GM23338 (cell line): ENCODE results near the gene MCTP1. TPM values are rescaled to one million over a fixed set of nuclear protein-coding genes. Genes with fewer than 3 reads are reported as not detected.

Experiments used
- ATAC-seq: fragments of 200-7000 bp; cut with Tn5 transposase; 3 replicates; pipeline ENCODE4 v1.9.1; 2020
- DNase-seq: peaks from one replicate; pipeline ENCODE4 v3.0.0-alpha.2; 2015; ENCODE audit warnings: low spot score
- H2AFZ ChIP-seq: fragments of 200-600 bp; sonication (generic); 2 replicates; pipeline ENCODE4 v1.8.0; 2016; ENCODE audit warnings: antibody characterized with exemption, mild to moderate bottlenecking, moderate library complexity
- H3F3A ChIP-seq: fragments of 200-600 bp; sonication (generic); replicated peaks from 2 replicates; pipeline ENCODE4 v1.8.0; 2017; ENCODE audit warnings: antibody characterized with exemption, mixed run types, low read depth
- H3K27ac ChIP-seq: fragments of 200-600 bp; sonication (generic); 2 replicates; pipeline ENCODE4 v1.6.1; 2016; ENCODE audit warnings: low read depth
- H3K27me3 ChIP-seq: fragments of 200-600 bp; sonication (generic); 2 replicates; pipeline ENCODE4 v1.8.0; 2016; ENCODE audit warnings: mild to moderate bottlenecking, mixed run types, moderate library complexity; ENCODE audit not compliant: insufficient read depth
- H3K36me3 ChIP-seq: fragments of 200-600 bp; sonication (generic); 2 replicates; pipeline ENCODE4 v1.8.0; 2016; ENCODE audit warnings: mild to moderate bottlenecking; ENCODE audit not compliant: insufficient read depth
- H3K4me1 ChIP-seq: fragments of 200-600 bp; sonication (generic); 2 replicates; pipeline ENCODE4 v1.8.0; 2016; ENCODE audit warnings: mild to moderate bottlenecking, moderate library complexity; ENCODE audit not compliant: insufficient read depth
- H3K4me2 ChIP-seq: fragments of 200-600 bp; sonication (generic); 2 replicates; pipeline ENCODE4 v1.7.1; 2017; ENCODE audit warnings: mixed run types
- H3K4me3 ChIP-seq: fragments of 200-600 bp; sonication (generic); 2 replicates; pipeline ENCODE4 v1.6.1; 2016; ENCODE audit warnings: mixed run types
- H3K79me2 ChIP-seq: fragments of 200-600 bp; sonication (generic); replicated peaks from 2 replicates; pipeline ENCODE4 v1.8.0; 2017; ENCODE audit warnings: mild to moderate bottlenecking; ENCODE audit not compliant: insufficient read depth
- H3K9me2 ChIP-seq: fragments of 200-600 bp; sonication (generic); 2 replicates; pipeline ENCODE4 v1.8.0; 2017; ENCODE audit not compliant: insufficient read depth
- H4K20me1 ChIP-seq: fragments of 200-600 bp; sonication (generic); replicated peaks from 2 replicates; pipeline ENCODE4 v1.8.0; 2017; ENCODE audit warnings: mild to moderate bottlenecking; ENCODE audit not compliant: insufficient read depth
- H3K27ac Mint-ChIP-seq: 2 replicates; pipeline ENCODE4 v1.8.0; 2020; ENCODE audit warnings: inconsistent platforms, mild to moderate bottlenecking, moderate library complexity, mixed read lengths
- H3K27me3 Mint-ChIP-seq: 3 replicates; pipeline ENCODE4 v1.8.0; 2022; ENCODE audit warnings: low read depth, mild to moderate bottlenecking, moderate library complexity, mixed read lengths, inconsistent platforms; ENCODE audit not compliant: insufficient read depth, poor library complexity
- H3K36me3 Mint-ChIP-seq: 3 replicates; pipeline ENCODE4 v1.8.0; 2021; ENCODE audit warnings: low read depth, mild to moderate bottlenecking, inconsistent platforms, moderate library complexity, mixed read lengths
- H3K4me1 Mint-ChIP-seq: 3 replicates; pipeline ENCODE4 v1.8.0; 2020; ENCODE audit warnings: mild to moderate bottlenecking, inconsistent platforms, mixed read lengths
- H3K4me3 Mint-ChIP-seq: 3 replicates; pipeline ENCODE4 v1.8.0; 2021; ENCODE audit warnings: moderate library complexity, mild to moderate bottlenecking, inconsistent platforms, mixed read lengths
- H3K9me3 Mint-ChIP-seq: 3 replicates; pipeline ENCODE4 v1.8.0; 2020; ENCODE audit warnings: moderate library complexity, mild to moderate bottlenecking, inconsistent platforms, mixed read lengths
- CTCF ChIP-seq, 2 experiments: fragments of 200-600 bp in 1 of 2; sonication (generic) in 1 of 2; conservative IDR thresholded peaks; 2 replicates each; pipeline versions ENCODE4 v1.5.1 to v1.6.1; 2016 to 2017; ENCODE audit warnings: antibody characterized with exemption in 2 of 2, low read depth in 2 of 2, mild to moderate bottlenecking in 2 of 2, moderate library complexity in 1 of 2
- ETS1 ChIP-seq: IDR thresholded peaks from 2 replicates; pipeline ENCODE4 v1.6.1; 2016; ENCODE audit warnings: antibody characterized with exemption
- EZH2phosphoT487 ChIP-seq: fragments of 200-600 bp; sonication (generic); IDR thresholded peaks from one replicate; pipeline ENCODE4 v1.8.1; 2018; ENCODE audit warnings: antibody characterized with exemption; ENCODE audit not compliant: unreplicated experiment
- JUNB ChIP-seq: IDR thresholded peaks from one replicate; pipeline ENCODE4 v1.6.1; 2016; ENCODE audit warnings: antibody characterized with exemption; ENCODE audit not compliant: unreplicated experiment
- REST ChIP-seq: IDR thresholded peaks from one replicate; pipeline ENCODE4 v1.6.1; 2018; ENCODE audit warnings: antibody characterized with exemption; ENCODE audit not compliant: unreplicated experiment
- STAT1 ChIP-seq: IDR thresholded peaks from one replicate; pipeline ENCODE4 v1.6.1; 2016; ENCODE audit warnings: antibody characterized with exemption; ENCODE audit not compliant: unreplicated experiment
- ZNF114 ChIP-seq: fragments of 250-450 bp; sonication (Bioruptor Pico); IDR thresholded peaks from 2 replicates; pipeline ENCODE4 v1.5.0; 2020; ENCODE audit warnings: mild to moderate bottlenecking, moderate library complexity
- ZNF331 ChIP-seq: fragments of 250-450 bp; sonication (Bioruptor Pico); IDR thresholded peaks from 2 replicates; pipeline ENCODE4 v1.5.0; 2020; ENCODE audit warnings: low read depth, mild to moderate bottlenecking, moderate library complexity
- ZNF462 ChIP-seq: fragments of 250-450 bp; sonication (Bioruptor Pico); IDR thresholded peaks from 2 replicates; pipeline ENCODE4 v1.5.0; 2020; ENCODE audit warnings: mild to moderate bottlenecking, moderate library complexity
- polyA plus RNA-seq: library from polyadenylated mRNA; unstranded; fragments of >200 nt; fragmentation: Nextera tagmentation; extraction: Ambion mirVana; gene quantifications from 2 replicates; pipeline ENCODE4 v1.2.1, GENCODE V29; 2016
- total RNA-seq: library from RNA; depleted of rRNA; stranded (reverse); fragments of >200 nt; shearing (Covaris generic); gene quantifications from 2 replicates; pipeline ENCODE4 v1.2.3, GENCODE V29; 2014

The MCTP1 gene
- total and polyA plus RNA-seq, 2 experiments from 2014 or later, result 3.7 to 4.2 TPM

GRCh38 chr5:94944160-94944559 is 340.7 kb downstream of the MCTP1 start:
- no peaks in the 10 kb centered on the region for H3K79me2 ChIP-seq
- no peaks in the 10 kb centered on the region for H3K9me2 ChIP-seq
- no peak overlapping the region for H3K27ac ChIP-seq
- Mint-ChIP-seq H3K27ac (no peak overlapping the region), H3K4me3 (no peak overlapping the region), H3K9me3 (no peaks in the 10 kb centered on the region), H3K4me1 (peaks cover 8% of the 10 kb centered on the region; the same call in 2 of the 3 replicates), H3K27me3 (no peaks in the 10 kb centered on the region), H3K36me3 (no peaks in the 10 kb centered on the region)
- no peaks in the 10 kb centered on the region for H3K27me3 ChIP-seq
- H3K4me3 ChIP-seq, result no peak overlapping the region
- H4K20me1 ChIP-seq, result no peaks in the 10 kb centered on the region
- no peak overlapping the region for H3K4me2 ChIP-seq
- DNase-seq, result no peak
- TF ChIP-seq EZH2phosphoT487 (no peak), CTCF (conservative IDR thresholded peaks at IDR 0.05; ENCODE audit: low read depth in 2 of 2) (no peak), ZNF331 (CRISPR knock-in tag) (no peak), ZNF462 (no peak), REST (no peak), JUNB (no peak), STAT1 (no peak), ZNF114 (CRISPR knock-in tag) (no peak), ETS1 (no peak)
- H2AFZ ChIP-seq, result no peak overlapping the region
- no peaks in the 10 kb centered on the region for H3F3A ChIP-seq
- peaks cover 12% of the 10 kb centered on the region; the same call in 1 of the 2 replicates for H3K4me1 ChIP-seq
- no peaks in the 10 kb centered on the region for H3K36me3 ChIP-seq
- no peak for ATAC-seq
